Stimulated activated CD4-positive, alpha-beta T cell treated with anti-CD3 and anti-CD28 coated beads, Interleukin-4, amount 100 ng/mL, for 4 hours (primary cell): ENCODE results near the gene ZNF765.
A peak's percentile ranks its signal among the peaks of the same experiment; 100 is the strongest.
"Not testable (repeated sequence)": the region's sequence is repeated elsewhere in the genome, so short reads cannot be mapped to it uniquely, and the experiment has no call there.

Experiments
- DNase-seq, 2 experiments: peaks; one replicate each; pipeline ENCODE4 v3.0.0-alpha.2; 2020

Gene ZNF765

DNA sequence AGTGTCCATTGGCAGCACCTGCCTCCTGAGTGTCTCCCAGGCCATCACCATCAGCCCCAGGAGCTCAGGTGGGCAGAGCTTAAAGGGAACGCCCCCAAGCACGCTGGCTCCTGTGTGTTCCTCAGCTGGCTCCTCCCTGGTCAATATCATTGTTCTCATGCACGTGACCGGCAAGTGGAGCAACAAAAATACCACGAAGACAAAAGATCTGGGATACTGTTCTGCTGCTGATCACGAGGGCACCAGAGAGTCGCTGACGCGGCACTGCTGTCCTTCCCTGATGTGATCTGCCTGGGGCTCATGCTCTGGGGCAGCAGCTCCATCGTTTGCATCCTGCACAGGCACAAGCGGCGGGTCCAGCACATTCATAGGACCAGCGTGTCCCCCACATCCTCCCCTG, 28.1 kb downstream of the ZNF765 start:
- not testable (repeated sequence) for DNase-seq

DNA sequence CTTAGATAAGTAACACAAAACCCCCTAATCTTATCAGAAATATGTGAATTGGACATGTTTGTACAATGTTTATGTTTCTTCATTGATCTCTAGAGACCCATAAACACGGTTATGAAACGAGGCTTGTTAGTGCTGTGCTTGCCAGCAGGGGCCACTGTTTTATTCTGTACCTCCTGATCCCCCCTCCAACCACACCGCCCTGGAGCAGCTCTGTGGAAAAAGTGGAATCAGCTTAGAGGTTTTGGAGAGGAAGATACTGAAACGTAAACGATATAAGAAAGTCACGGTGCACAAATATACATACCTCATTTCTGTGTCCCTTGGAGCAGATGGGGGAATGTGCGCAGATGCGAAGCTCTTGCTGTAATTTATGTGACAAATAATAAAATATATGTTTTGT, 28.7 kb downstream of the ZNF765 start:
- not testable (repeated sequence) for DNase-seq

DNA sequence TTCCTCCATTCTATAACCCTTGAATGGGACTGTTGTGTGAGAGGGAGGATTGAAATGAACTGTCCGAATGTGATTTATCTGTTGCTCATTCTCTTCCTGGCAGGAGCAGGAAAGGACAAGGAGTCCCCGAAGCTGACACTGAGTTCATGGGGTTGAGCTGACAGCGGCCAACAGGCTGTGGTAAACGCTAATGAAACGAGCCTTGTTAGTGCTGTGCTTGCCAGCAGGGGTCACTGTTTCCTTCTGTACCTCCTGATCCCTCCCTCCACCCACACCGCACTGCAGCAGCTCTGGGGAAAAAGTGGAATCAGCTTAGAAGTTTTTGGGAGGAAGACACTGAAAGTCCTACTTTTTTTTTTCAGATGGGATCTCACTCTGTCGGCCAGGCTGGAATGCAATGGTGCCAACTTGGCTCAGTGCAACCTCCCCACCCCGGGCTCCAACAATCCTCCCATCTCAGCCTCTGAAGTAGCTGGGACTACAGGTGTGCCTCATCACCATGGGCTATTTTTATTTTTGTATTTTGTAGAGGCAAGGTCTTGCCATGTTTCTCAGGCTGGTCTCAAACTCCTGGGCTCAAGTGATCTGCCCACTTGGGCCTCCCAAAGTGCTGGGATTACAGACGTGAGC, 30.1 kb downstream of the ZNF765 start:
- DNase-seq: peak; percentile 56 to 61

DNA sequence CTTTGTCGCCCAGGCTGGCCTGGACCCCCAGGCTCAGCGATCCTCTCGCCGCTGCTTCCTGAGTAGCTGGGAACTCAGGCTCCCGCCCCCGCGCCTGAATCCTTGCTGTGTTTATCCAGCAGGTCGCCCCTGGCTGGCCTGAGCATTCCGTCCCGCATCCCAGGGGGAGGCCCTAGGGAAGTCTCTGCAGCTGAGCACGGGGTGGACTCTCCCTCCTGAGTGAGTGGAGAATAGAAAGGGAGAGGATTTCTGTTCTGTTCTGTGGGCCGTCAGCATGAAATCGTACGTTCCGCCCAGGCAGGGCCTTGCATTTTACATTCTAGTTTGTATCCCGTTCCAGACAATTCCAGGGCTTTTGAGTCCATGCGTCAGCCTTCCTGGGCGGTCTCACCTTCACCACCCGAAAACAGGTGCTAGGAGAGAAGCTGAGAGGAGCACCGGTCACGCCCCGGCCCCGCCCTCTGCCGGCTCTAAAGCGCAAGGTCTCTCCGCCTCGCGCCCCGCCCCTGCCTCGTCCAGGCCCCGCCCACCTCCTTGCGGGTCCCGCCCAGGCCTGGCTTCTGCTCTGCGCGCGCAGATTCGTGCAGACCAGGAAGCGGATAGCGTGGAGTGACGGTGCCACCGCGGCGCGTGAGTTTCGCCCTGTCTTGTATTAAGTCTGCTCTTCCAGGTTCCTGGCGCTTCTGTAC, 36.6 kb downstream of the ZNF765 start, which contains the start of gene ZNF761:
Gene ZNF761 (plus strand): TSS at position 586 of the 689 bp plus-strand sequence. CDS start 15,285 bp downstream, outside the sequence.
- DNase-seq: peak; percentile 96 to 97

DNA sequence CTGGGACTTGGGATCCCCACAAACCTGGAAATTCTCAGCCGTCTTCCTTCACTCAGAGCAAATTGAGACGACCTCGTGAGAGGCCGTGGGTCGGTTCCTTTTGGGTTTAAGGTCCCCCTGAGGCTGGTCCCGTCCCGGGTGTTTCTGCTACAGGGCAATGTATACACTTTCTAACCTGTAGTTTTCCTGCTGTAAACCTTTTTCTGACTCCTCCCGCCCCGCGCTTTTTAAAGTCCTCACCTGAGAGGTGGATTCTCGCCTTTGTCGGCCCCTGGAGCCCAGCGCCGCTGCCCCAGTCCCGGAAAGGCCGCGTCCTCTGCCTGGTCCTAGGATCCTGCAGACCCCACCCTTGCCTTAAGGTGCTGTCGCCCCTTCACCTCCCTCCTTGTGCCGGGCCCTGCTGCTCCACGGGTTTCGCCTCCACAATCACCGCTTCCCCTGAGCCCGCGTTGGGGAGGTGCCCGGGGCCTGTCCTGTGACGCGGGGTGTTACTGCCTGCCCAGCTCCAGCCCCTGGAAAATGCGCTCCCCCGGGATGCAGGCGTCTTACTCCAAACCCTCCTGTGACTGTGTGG, 37.2 kb downstream of the ZNF765 start:
- peak in 1 of 2 experiments; percentile 11 for DNase-seq

DNA sequence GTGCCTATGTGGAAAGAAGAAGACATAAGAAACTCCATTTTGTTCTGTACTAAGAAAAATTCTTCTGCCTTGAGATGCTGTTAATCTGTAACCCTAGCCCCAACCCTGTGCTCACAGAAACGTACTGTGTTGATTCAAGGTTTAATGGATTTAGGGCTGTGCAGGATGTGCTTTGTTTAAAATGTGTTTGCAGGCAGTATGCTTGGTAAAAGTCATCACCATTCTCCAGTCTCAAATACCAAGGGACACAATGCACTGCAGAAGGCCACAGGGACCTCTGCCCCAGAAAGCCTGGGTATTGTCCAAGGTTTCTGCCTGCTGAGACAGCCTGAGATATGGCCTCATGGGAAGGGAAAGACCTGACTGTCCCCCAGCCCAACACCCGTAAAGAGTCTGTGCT, 48.9 kb downstream of the ZNF765 start:
- not testable (repeated sequence) for DNase-seq

DNA sequence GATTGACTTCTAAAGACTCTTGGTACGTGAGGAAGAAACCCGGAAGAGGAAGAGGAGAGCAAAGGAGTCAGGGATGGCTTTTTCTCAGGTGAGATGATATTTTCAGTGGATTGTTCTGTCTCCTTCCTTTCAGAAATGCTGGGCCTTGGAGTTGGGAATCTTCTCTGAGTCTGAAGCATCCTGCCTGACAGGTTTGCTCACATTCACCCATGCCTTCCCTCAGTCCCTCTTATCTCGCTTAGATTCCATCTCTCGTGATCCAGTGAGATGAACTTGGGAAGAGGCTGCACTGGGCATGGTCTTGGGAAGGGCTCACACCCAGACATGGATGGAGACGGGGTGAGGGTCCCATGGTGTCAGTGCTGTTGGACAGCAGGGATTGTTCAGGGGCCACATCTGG, 52.2 kb downstream of the ZNF765 start:
- not testable (repeated sequence) for DNase-seq

DNA sequence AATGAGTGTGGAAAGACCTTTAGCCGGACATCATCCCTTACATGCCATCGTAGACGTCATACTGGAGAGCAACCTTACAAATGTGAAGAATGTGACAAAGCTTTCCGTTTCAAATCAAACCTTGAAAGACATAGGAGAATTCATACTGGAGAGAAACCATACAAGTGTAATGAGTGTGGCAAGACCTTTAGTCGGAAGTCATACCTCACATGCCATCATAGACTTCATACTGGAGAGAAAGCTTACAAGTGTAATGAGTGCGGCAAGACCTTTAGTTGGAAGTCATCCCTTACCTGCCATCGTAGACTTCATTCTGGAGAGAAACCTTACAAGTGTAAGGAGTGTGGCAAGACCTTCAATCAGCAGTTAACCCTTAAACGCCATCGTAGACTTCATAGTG, 60.9 kb downstream of the ZNF765 start:
- no peak for DNase-seq

DNA sequence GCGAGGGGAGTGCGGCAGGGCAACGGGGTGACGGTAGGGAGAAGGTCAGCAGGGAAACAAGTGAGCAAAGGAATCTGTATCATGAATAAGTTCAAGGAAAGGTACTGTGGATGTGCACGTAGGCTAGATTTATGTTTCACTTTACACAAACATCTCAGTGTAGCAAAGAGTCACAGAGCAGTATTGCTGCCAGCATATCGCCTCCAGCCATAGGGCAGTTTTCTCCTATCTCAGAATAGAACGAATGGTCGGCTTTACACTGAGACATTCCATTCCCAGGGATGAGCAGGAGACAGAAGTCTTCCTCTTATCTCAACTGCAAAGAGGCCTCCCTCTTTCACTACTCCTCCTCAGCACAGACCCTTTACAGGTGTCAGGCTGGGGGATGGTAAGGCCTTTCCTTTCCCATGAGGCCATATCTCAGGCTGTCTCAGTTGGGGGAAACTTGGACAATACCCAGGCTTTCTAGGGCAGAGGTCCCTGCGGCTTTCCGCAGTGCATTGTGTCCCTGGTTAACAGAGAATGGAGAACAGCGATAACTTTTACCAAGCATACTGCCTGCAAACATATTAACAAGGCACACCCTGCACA, 65.3 kb downstream of the ZNF765 start:
- DNase-seq: not testable (repeated sequence)

DNA sequence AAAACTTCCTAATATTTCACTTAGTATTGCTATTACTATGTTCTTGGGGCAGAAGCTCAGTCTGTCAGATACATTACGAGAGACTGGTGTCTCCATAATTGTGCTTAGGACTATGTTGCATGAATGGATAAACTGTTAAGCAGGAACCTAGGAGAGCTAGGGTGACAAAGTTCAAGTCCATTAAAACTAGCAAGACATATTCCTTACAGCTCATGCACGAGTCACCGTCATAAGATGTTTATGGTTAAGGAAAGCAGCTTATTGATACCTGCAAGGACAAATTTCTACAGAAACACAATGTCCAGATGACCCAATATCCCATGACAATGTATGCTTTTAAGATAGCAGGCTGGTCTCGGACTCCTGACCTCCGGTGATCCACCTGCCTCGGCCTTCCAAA, 66.9 kb downstream of the ZNF765 start:
- no peak for DNase-seq

DNA sequence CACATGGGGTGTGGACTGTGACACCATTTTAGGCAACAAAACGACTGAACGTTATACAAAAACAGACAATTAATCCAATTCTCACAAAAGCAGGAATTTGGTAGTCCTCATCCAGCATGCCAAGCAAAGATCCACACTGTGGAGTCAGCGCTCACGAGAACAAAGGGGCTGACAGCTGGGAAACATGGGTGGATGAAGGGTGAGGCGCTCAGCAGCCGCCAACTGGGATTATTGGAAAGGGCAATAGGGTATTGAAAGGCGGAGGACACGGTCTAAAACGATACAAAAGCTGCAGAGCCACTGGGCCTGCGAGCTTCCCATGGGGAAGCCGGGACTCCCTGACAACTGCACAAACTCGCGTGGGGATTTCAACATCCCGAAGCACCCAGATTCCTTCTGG, 67.9 kb downstream of the ZNF765 start:
- DNase-seq: no peak

DNA sequence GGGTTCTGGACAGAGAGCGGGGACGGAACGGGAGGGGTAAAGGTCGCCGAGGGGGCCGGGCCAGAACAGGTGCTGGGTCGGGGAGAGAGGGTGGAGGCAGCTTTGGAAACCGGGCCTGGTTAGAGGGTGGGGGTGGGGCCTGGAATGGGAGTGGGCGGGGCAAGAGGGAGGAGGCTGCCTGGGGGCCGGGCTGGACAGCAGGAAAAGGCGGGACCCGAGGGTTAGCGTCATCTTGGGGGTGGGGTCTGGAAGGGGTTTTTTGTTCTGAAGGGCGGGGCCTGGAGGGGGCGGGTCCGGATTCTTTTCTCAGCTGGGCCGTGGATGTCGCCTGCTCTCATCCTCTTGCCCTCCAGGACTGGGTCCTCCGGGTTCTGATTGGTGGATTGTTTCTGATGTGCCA, 68.3 kb downstream of the ZNF765 start:
- DNase-seq: no peak

DNA sequence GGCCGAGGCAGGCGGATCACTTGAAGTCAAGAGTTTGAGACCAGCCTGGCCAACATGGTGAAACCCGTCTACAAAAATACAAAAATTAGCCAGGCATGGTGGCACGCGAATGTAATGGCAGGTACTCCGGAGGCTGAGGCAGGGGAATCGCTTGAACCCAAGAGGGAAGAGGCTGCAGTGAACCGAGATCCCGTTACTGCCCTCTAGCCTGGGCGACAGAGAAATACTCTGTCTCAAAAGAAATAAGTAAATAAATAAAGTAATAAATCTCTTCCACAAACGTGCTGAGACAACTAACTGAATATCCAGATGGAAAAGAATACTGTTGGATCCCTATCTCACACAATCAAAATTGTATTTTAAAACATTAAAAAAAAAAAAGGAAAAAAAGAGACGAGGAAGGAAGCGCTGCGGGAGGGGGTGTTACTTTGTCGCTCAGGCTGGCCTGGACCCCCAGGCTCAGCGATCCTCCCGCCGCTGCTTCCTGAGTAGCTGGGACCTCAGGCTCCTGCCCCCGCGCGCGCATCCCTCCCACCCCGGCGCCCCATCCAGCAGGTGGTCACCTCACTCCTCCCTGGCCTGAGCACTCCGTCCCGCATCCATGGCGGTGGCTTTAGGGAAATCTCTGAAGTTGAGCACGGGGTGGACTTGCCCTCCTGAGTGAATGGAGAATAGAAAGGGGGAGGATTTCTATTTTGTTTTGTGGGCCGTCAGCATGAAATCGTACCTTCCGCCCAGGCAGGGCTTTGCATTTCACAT, 72.0 kb downstream of the ZNF765 start:
- DNase-seq: peak in 1 of 2 experiments; percentile 10

DNA sequence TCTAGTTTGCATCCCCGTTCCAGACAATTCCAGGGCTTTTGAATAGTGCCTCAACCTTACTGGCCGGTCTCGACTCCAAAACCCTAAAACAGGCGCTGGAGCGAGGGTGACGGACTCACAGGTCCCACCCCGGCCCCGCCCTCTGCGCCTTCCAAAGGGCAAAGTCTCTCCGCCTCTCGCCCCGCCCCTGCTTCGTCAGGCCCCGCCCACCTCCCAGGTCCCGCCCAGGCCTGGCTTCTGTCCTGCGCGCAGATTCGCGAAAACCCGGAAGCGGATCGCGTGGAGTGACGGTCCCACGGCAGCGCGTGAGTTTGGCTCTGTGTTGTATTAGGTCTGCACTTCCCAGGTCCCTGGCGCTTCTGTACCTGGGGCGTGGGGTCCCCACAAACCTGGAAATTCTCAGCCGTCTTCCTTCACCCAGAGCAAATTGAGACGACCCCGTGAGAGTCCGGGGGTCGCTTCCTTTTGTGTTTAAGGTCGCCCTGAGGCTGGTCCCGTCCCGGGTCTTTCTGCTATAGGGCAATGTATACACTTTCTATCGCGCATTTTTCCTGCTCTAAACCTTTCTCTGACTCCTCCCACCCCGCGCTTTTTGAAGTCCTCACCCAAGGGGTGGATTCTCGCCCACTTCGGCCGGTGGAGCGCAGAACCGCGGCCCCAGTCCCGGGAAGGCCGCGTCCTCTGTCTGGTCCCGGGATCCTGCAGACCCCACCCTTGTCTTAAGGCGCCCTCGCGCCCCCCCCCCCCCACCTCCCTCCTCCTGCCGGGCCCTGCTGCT, 72.7 kb downstream of the ZNF765 start, which contains the start of gene ZNF813:
Gene ZNF813 (plus strand): TSS at position 249 of the 778 bp plus-strand sequence. CDS start 16,090 bp downstream, outside the sequence.
- DNase-seq: peak; percentile 94 to 97

DNA sequence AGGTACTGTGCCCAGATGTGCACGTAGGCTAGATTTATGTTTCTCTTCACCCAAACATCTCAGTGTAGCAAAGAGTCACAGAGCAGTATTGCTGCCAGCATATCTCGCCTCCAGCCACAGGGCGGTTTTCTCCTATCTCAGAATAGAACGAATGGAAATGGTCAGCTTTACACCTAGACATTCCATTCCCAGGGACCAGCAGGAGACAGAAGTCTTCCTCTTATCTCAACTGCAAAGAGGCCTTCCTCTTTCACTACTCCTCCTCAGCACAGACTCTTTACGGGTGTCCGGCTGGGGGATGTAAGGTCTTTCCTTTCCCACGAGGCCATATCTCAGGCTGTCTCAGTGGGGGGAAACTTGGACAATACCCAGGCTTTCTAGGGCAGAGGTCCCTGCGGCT, 73.7 kb downstream of the ZNF765 start:
- not testable (repeated sequence) for DNase-seq

DNA sequence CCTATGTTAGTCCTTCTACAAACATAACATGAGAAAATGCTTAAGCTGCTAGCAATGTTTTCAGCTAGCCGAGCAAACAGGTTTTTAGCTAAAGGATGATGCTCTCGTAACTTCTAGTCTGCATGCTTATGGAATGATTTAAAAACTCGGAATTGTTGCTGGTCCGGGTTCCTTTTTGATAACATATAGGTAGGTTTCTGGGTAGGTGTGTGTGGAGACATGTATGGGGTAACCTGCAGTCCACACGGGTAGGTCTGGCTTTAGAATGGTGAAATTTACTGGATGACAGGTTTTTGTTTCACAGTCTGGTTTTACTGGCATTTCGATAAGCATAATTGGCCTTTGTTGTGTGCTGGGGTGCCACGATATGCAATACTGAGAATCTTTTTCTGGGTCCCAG, 77.0 kb downstream of the ZNF765 start:
- no peak for DNase-seq

DNA sequence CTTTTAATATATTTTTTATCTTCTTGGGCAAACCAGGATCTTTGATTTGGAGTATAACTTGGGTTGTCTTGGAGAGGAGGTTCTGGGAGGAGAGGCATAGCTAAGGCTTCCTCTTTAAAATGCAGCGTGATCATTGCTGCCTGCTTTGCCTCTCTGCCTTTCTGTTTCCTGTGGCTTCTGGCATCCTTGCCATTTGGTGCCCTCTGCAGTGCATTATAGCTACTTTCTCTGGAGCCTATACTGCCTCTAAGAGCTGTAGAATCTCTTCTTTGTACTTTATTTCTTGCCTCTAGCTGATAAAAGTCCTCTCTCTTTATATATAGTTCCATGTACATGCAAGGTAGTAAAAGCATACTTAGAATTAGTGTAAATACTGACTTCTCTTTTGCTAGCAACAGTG, 79.9 kb downstream of the ZNF765 start:
- not testable (repeated sequence) for DNase-seq

DNA sequence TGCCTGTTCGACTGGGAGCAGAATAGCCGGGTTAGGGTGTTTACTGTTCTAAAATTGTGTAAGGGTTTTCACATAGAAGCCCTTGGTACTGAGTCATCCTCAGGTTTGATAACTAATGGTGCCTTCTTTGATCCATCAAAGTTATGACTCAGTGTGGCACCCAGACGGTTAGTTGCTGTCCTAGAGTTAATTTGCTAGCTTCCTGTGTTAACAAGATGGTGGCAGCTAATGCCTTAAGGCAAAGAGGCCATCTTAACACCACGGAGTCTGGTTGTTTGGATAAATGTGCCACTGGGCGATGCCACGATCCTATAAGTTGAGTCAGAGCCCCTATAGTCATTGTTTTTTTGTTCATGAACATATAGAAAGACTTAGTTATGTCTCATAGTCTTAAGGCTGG, 80.5 kb downstream of the ZNF765 start:
- not testable (repeated sequence) for DNase-seq
